ENCODE measurements around the gene MYO1E.
"Not testable (repeated sequence)": the region's sequence is repeated elsewhere in the genome, so short reads cannot be mapped to it uniquely, and the experiment has no call there.

The MYO1E gene

DNA sequence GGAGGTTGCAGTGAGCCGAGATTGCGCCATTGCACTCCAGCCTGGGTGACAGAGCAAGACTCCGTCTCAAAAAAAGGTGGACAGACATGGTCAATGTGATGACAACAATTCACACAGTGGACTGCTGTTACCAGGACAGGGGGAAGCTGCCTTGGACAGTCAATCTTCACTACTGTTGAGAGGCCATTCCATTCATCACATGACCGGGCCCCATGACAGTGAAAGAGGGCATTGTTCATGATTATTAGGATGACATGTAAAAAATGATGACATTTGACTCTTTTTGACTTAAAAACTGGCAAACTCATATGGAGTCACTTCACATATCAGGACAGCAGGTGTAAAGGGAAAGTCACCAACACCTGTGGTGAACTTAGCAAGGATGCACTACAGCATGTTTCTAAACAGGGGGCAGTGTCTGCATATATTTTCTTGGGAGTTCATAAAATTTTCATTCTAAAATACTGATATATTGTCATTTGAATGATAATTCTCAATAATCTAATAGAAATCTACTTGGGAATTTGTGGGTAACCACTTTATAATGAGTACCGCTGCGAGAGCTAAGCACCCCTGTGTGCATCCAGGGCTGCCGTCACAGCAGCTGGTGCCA lies 200.3 kb downstream of the MYO1E start:
- DNase-seq (ENCODE audit: extremely low spot score) = no peak
- TF ChIP-seq BHLHE40 (IDR thresholded peaks at IDR 0.05; ENCODE audit: borderline replicate concordance) = no peak
- no peak for TF ChIP-seq FOXA1 (IDR thresholded peaks at IDR 0.05)
- no peak for TF ChIP-seq HDGF (IDR thresholded peaks at IDR 0.05; ENCODE audit: borderline replicate concordance)
- TF ChIP-seq ELF4 (IDR thresholded peaks at IDR 0.05) = no peak
- no peak for TF ChIP-seq FOXM1 (IDR thresholded peaks at IDR 0.05; ENCODE audit: borderline replicate concordance)
- no peak for TF ChIP-seq NFRKB (IDR thresholded peaks at IDR 0.05)
- no peak for TF ChIP-seq CTBP1 (IDR thresholded peaks at IDR 0.05; ENCODE audit: borderline replicate concordance)
- TF ChIP-seq LEF1 (IDR thresholded peaks at IDR 0.05; ENCODE audit: borderline replicate concordance) = no peak
- TF ChIP-seq SUZ12 (IDR thresholded peaks at IDR 0.05) = no peak
- TF ChIP-seq TARDBP (IDR thresholded peaks at IDR 0.05) = no peak
- POLR2A ChIA-PET = no interaction called here
- CTCF ChIA-PET = no interaction called here

DNA sequence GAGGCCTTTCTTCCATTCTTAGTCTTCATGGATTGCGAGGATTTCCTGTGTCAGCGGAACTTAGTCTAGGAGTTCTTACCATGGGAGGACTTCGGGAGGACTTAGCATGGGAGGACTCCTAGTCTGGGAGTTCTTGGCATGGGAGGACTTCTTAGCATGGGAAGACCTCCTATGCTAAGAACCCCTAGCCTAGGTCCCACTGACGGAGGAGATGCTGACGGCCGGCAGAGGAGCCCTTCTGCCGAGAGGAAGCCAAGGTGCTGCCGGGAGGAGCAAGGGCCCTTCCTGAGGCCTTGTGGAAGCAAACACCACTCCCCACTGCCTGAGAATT lies 201.6 kb downstream of the MYO1E start:
- no peak for DNase-seq (ENCODE audit: extremely low spot score)
- ChIA-PET POLR2A (no interaction called here), CTCF (no interaction called here)
- TF ChIP-seq L3MBTL2 (conservative IDR thresholded peaks at IDR 0.05) = no peak
- no peak for TF ChIP-seq ARNT (IDR thresholded peaks at IDR 0.05)
- no peak for TF ChIP-seq TARDBP (IDR thresholded peaks at IDR 0.05)
- TF ChIP-seq ELF4 (IDR thresholded peaks at IDR 0.05) = no peak
- TF ChIP-seq NFRKB (IDR thresholded peaks at IDR 0.05) = no peak

DNA sequence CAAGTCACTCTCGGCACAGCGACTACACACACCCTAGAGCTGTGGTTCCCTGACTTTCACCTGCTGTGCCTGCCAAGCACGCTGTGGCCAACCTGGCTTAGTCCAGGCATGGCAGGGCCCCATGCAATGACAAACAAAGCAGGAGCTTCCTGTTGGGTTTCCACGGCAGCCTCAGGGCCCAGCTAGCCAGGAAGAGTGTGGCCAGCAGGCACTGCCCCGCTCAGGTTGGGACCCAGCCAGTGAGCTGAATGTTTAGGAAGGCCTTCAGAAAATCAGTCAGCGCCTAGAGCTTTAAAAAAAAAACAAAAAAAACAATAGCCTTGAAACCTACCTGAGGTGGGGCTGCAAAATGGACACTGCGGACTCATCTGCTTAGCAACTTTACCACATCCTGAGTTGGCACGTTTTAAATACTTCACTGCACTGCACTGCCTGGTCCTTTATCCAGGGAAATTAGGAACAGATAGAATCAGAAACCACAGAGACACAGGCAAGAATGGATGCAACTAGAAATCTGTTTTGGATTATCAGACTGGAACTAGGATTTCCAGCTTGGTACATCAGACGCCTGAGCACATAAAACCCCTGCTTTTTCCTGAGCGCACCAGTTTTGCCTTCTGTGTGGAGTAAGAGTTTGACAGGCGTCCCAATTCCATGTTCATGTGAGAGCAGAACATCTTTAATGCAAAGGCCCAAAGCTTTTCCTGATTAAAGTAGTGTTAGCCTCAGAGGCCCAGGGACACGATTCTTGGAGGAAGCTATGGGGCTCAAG lies 202.2 kb downstream of the MYO1E start:
- ChIA-PET POLR2A (no interaction called here), CTCF (no interaction called here)
- DNase-seq (ENCODE audit: extremely low spot score) = no peak
- TF ChIP-seq ELF4 (IDR thresholded peaks at IDR 0.05) (no peak), LEF1 (IDR thresholded peaks at IDR 0.05; ENCODE audit: borderline replicate concordance) (no peak), FOXA1 (IDR thresholded peaks at IDR 0.05) (no peak), BHLHE40 (IDR thresholded peaks at IDR 0.05; ENCODE audit: borderline replicate concordance) (no peak), FOXK2 (IDR thresholded peaks at IDR 0.05) (no peak), SP1 (IDR thresholded peaks at IDR 0.05) (no peak), HDGF (IDR thresholded peaks at IDR 0.05; ENCODE audit: borderline replicate concordance) (no peak), NFRKB (IDR thresholded peaks at IDR 0.05) (no peak), ARNT (IDR thresholded peaks at IDR 0.05) (no peak), L3MBTL2 (conservative IDR thresholded peaks at IDR 0.05) (no peak), ZNF384 (IDR thresholded peaks at IDR 0.05) (no peak)

DNA sequence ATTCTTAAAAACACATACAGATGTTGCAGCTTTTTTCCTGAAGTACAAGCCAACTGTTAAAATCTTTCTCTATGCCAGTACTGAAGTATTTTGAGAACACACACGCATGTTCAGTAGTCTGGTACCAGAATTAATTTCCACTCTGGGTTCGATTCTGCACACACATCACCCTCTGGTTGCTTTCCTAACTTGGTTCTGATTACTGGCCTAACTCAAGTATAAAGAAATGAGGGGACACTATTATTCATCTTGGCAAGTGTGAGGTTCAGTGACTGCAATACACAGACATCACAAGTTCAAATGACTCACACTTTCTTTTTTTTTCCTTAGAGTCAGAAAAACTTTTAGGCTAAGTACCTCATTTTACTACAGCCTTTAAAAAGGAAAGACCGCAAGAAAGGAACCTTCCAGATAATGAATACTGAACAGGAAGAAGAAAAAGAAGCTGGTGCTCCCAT lies 203.4 kb downstream of the MYO1E start:
- POLR2A ChIA-PET = no interaction called here
- TF ChIP-seq, protein P1, sequence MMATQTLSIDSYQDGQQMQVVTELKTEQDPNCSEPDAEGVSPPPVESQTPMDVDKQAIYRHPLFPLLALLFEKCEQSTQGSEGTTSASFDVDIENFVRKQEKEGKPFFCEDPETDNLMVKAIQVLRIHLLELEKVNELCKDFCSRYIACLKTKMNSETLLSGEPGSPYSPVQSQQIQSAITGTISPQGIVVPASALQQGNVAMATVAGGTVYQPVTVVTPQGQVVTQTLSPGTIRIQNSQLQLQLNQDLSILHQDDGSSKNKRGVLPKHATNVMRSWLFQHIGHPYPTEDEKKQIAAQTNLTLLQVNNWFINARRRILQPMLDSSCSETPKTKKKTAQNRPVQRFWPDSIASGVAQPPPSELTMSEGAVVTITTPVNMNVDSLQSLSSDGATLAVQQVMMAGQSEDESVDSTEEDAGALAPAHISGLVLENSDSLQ (IDR thresholded peaks at IDR 0.05) = no peak
- no peak for TF ChIP-seq ARNT (IDR thresholded peaks at IDR 0.05)
- TF ChIP-seq BHLHE40 (IDR thresholded peaks at IDR 0.05; ENCODE audit: borderline replicate concordance) = no peak
- no peak for TF ChIP-seq FOXM1 (IDR thresholded peaks at IDR 0.05; ENCODE audit: borderline replicate concordance)
- TF ChIP-seq ZNF384 (IDR thresholded peaks at IDR 0.05) = no peak
- no peak for TF ChIP-seq SUZ12 (IDR thresholded peaks at IDR 0.05)
- no peak for TF ChIP-seq HDGF (IDR thresholded peaks at IDR 0.05; ENCODE audit: borderline replicate concordance)
- no peak for TF ChIP-seq FOXK2 (IDR thresholded peaks at IDR 0.05)
- TF ChIP-seq FOXA1 (IDR thresholded peaks at IDR 0.05) = no peak
- CTCF ChIA-PET = interaction anchor here (0.6 kb wide), 1 partner anchor 360 kb away, joined by 3 read pairs; no protein-coding TSS in a partner anchor
- DNase-seq (ENCODE audit: extremely low spot score) = no peak

DNA sequence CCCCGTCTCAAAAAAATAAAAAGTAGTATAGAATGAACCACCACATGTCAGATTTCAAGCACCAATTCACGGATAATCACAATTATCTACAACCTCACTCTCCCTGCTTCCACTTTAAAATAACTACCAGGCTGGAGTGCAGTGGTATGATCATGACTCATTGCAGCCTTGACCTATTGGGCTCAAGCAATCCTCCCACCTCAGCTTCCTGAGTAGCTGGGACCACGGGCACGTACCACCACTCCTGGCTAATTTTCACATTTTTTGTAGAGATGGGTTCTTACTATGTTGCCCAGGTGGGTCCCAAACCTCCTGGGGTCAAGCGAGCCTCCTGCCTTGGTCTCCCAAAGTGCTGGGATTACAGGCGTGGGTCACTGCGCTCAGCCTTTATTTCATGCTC lies 204.1 kb downstream of the MYO1E start:
- ChIA-PET POLR2A (no interaction called here), CTCF (no interaction called here)
- DNase-seq (ENCODE audit: extremely low spot score) = no peak
- TF ChIP-seq NFRKB (IDR thresholded peaks at IDR 0.05) = no peak
- no peak for TF ChIP-seq CTBP1 (IDR thresholded peaks at IDR 0.05; ENCODE audit: borderline replicate concordance)
- TF ChIP-seq HDGF (IDR thresholded peaks at IDR 0.05; ENCODE audit: borderline replicate concordance) = no peak
- no peak for TF ChIP-seq LEF1 (IDR thresholded peaks at IDR 0.05; ENCODE audit: borderline replicate concordance)
- no peak for TF ChIP-seq FOXM1 (IDR thresholded peaks at IDR 0.05; ENCODE audit: borderline replicate concordance)

DNA sequence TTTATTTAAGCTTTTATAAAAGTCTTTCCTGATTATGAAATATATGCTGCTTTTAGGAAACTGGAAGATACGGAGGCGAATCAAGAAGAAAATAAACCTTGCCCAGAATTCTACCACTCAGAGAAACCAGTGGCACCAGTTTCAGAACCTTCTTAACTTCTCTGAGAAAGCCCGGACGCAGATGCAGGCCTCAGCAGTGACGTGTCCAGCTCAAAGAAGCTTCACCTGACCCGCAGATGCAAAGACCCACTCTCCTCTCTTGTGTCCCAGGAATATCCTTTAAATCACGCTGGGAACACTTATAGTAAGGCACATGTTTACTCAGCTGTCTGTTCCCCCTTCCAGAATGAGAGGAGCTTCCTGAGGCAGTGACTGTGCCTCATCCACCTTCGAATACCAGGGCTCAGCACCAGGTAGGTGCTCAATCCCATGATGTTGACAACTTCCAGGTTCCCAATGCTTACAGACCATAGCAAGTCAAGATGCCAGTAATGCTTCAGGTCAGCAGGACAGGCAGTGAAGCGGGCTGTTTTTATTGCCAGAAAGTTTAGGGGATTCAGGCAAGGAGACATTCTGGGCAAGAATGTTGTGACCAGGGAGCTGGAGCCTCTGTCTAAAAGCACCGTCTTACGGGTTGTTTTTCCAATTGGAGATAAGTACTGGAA lies 205.9 kb downstream of the MYO1E start:
- DNase-seq (ENCODE audit: extremely low spot score) = no peak
- ChIA-PET POLR2A (no interaction called here), CTCF (no interaction called here)
- TF ChIP-seq FOXA1 (IDR thresholded peaks at IDR 0.05) = no peak
- TF ChIP-seq NFRKB (IDR thresholded peaks at IDR 0.05) = no peak
- no peak for TF ChIP-seq ZNF384 (IDR thresholded peaks at IDR 0.05)
- no peak for TF ChIP-seq HDGF (IDR thresholded peaks at IDR 0.05; ENCODE audit: borderline replicate concordance)
- TF ChIP-seq TARDBP (IDR thresholded peaks at IDR 0.05) = no peak
- TF ChIP-seq ARNT (IDR thresholded peaks at IDR 0.05) = no peak
- no peak for TF ChIP-seq BHLHE40 (IDR thresholded peaks at IDR 0.05; ENCODE audit: borderline replicate concordance)

DNA sequence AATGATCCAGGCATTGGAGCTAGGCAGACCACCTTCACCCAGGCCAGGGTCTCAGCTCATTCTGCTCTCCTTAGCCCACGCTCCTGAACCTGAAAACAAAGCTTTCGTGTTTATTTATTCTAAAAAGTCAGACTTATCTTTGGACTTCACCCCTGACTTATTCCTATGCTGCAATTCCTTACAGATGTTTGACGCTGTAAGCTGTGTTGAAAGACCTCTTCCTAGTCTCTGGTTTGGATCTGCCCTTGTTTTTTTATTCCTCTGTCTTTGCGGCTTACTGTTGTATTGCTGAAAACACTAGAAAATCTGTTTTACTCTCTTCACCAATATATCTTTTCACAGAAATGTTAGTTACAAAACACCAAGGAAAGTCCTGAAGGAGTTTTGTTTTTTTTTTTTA lies 206.5 kb downstream of the MYO1E start:
- DNase-seq (ENCODE audit: extremely low spot score) = no peak
- TF ChIP-seq L3MBTL2 (conservative IDR thresholded peaks at IDR 0.05) = no peak
- ChIA-PET CTCF (no interaction called here), POLR2A (no interaction called here)

DNA sequence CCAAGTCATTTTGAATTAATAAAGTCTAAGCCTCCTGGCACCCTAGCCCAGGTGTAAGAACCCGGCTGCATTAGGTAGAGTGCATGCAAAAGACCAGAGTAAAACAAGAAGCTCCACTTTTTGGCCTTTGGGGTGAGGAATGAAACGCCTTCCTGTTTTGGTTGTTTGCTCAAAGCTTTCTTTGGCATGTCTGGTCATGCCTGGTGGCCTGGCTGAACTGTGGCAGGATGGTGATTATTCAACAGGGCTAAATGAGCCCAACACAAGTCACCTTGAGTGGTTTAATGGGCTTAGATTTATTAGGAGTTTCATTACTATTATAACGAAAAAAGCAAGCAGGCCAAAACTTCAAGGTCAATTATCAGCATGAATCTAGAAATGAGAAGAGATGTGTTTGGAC lies 206.9 kb downstream of the MYO1E start:
- TF ChIP-seq LEF1 (IDR thresholded peaks at IDR 0.05; ENCODE audit: borderline replicate concordance) (no peak), ARNT (IDR thresholded peaks at IDR 0.05) (no peak), FOXK2 (IDR thresholded peaks at IDR 0.05) (no peak), ELF4 (IDR thresholded peaks at IDR 0.05) (no peak), FOXM1 (IDR thresholded peaks at IDR 0.05; ENCODE audit: borderline replicate concordance) (no peak), HDGF (IDR thresholded peaks at IDR 0.05; ENCODE audit: borderline replicate concordance) (no peak), SUZ12 (IDR thresholded peaks at IDR 0.05) (no peak), L3MBTL2 (conservative IDR thresholded peaks at IDR 0.05) (no peak), CTBP1 (IDR thresholded peaks at IDR 0.05; ENCODE audit: borderline replicate concordance) (no peak), FOXA1 (IDR thresholded peaks at IDR 0.05) (no peak), ZNF384 (IDR thresholded peaks at IDR 0.05) (no peak), SP1 (IDR thresholded peaks at IDR 0.05) (no peak), BHLHE40 (IDR thresholded peaks at IDR 0.05; ENCODE audit: borderline replicate concordance) (no peak), TARDBP (IDR thresholded peaks at IDR 0.05) (no peak), NFRKB (IDR thresholded peaks at IDR 0.05) (no peak)
- TF ChIP-seq, protein P1 (IDR thresholded peaks at IDR 0.05) = no peak
- POLR2A ChIA-PET = no interaction called here
- DNase-seq (ENCODE audit: extremely low spot score) = no peak
- CTCF ChIA-PET = no interaction called here

DNA sequence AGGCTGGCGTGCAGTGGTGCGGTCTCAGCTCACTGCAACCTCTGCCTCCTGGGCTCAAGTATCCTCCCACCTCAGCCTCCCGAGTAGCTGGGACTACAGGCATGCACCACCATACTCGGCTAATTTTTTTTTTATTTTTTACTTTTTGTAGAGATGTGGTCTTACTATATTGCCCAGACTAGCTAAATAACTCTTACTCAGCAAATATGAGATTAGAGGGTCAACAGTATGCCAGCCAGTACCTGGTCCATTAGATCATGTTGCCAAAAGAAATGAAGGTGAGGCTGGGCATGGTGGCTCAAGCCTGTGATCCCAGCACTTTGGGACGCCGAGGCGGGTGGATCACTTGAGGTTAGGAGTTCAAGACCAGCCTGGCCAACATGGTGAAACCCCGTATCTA lies 210.6 kb downstream of the MYO1E start:
- POLR2A ChIA-PET; CTCF ChIA-PET; DNase-seq (ENCODE audit: extremely low spot score): not testable (repeated sequence)

All from HEK293T (cell line).